H1 (cell line): ENCODE data around the gene TPBG. TPM values are rescaled to one million over a fixed set of nuclear protein-coding genes. Genes with fewer than 3 reads are reported as not detected.

Experiments used
- CTCF ChIA-PET: fragments of 300-600 bp; sonication (Branson Sonifier 250); formaldehyde crosslinking; loops from one replicate; lab custom pipeline; 2021; ENCODE audit not compliant: partially characterized antibody; lab: Charles Lee
- POLR2A ChIA-PET: fragments of 300-600 bp; sonication (Branson Sonifier 250); formaldehyde crosslinking; loops from one replicate; lab custom pipeline; 2021; ENCODE audit warnings: inconsistent platforms; ENCODE audit not compliant: partially characterized antibody; lab: Charles Lee
- DNase-seq, 2 experiments: peaks; one replicate each; pipeline versions ENCODE4 v3.0.0 to v3.0.0-alpha.2; 2010 to 2022; ENCODE audit warnings: low spot score in 2 of 2, low read depth in 1 of 2, mixed read lengths in 1 of 2
- FAIRE-seq: peaks from 2 replicates; lab custom pipeline; 2011; peaks lifted over from hg19 to GRCh38; lab: Jason Lieb, UNC
- H2AFZ ChIP-seq: 2 replicates; pipeline ENCODE4 v1.8.1; 2012; ENCODE audit warnings: low read length, inconsistent platforms
- H2AK5ac ChIP-seq: 2 replicates; pipeline ENCODE4 v1.6.1; 2013; ENCODE audit warnings: low read depth, low read length
- H2BK120ac ChIP-seq: replicated peaks from 2 replicates; pipeline ENCODE3; 2013; ENCODE audit warnings: low read depth, low read length, inconsistent platforms
- H2BK12ac ChIP-seq: 2 replicates; pipeline ENCODE4 v1.6.1; 2013; ENCODE audit warnings: low read depth, low read length
- H2BK15ac ChIP-seq: 2 replicates; pipeline ENCODE4 v1.6.1; 2013; ENCODE audit warnings: low read length
- H2BK20ac ChIP-seq: 2 replicates; pipeline ENCODE4 v1.6.1; 2013; ENCODE audit warnings: low read length
- H2BK5ac ChIP-seq: 2 replicates; pipeline ENCODE4 v1.6.1; 2013; ENCODE audit warnings: low read depth, low read length
- H3K14ac ChIP-seq: 2 replicates; pipeline ENCODE4 v1.6.1; 2013; ENCODE audit warnings: inconsistent platforms; ENCODE audit not compliant: insufficient read length
- H3K18ac ChIP-seq: 2 replicates; pipeline ENCODE4 v1.6.1; 2013; ENCODE audit warnings: low read length; ENCODE audit errors: extremely low read depth
- H3K23ac ChIP-seq: 2 replicates; pipeline ENCODE4 v1.6.1; 2013; ENCODE audit warnings: inconsistent platforms; ENCODE audit not compliant: insufficient read length
- H3K23me2 ChIP-seq: 2 replicates; pipeline ENCODE4 v1.6.1; 2013; ENCODE audit warnings: low read depth, low read length
- H3K27ac ChIP-seq: 2 replicates; pipeline ENCODE4 v1.6.1; 2011; ENCODE audit warnings: low read depth, low read length, inconsistent platforms
- H3K27me3 ChIP-seq, 4 experiments: replicated peaks in 1 of 4; 1 replicate in 1 of 4; 2 replicates in 3 of 4; pipeline versions ENCODE4 v1.6.1 to v1.8.1; 2011 to 2013; ENCODE audit warnings: low read length in 3 of 4, mild to moderate bottlenecking in 3 of 4, inconsistent platforms in 2 of 4, mixed read lengths in 2 of 4, moderate library complexity in 1 of 4; ENCODE audit not compliant: control insufficient read depth in 3 of 4, insufficient read depth in 3 of 4; ENCODE audit errors: extremely low read depth in 1 of 4
- H3K36me3 ChIP-seq, 4 experiments: 2 replicates each; pipeline versions ENCODE4 v1.6.1 to v1.8.1; 2011 to 2013; ENCODE audit warnings: mild to moderate bottlenecking in 4 of 4, low read length in 3 of 4, moderate library complexity in 2 of 4, control low read depth in 1 of 4, inconsistent platforms in 1 of 4; ENCODE audit not compliant: insufficient read depth in 4 of 4, control insufficient read depth in 2 of 4
- H3K4ac ChIP-seq: replicated peaks from 2 replicates; pipeline ENCODE3; 2013; ENCODE audit warnings: low read length, low read depth, mixed read lengths, inconsistent platforms; ENCODE audit not compliant: insufficient read length
- H3K4me1 ChIP-seq, 4 experiments: replicated peaks in 1 of 4; 1 replicate in 1 of 4; 2 replicates in 3 of 4; pipeline versions ENCODE4 v1.6.1 to v1.8.1; 2011 to 2013; ENCODE audit warnings: low read length in 3 of 4, inconsistent platforms in 2 of 4, mixed read lengths in 1 of 4; ENCODE audit not compliant: insufficient read depth in 4 of 4, control insufficient read depth in 3 of 4
- H3K4me2 ChIP-seq, 2 experiments: 2 replicates each; pipeline versions ENCODE4 v1.6.1 to v1.8.1; 2011 to 2013; ENCODE audit warnings: low read depth in 2 of 2, low read length in 2 of 2, control low read depth in 1 of 2, inconsistent platforms in 1 of 2, mild to moderate bottlenecking in 1 of 2; ENCODE audit not compliant: insufficient read depth in 1 of 2
- H3K4me3 ChIP-seq, 4 experiments: fragments of 200-600, 300-600 bp in 1 of 4; sonication (generic), shearing (Covaris generic), sonication (Bioruptor Twin) in 1 of 4; 2 replicates each; pipeline versions ENCODE4 v1.5.1 to v1.8.1; 2011 to 2016; ENCODE audit warnings: low read length in 4 of 4, low read depth in 3 of 4, control low read depth in 2 of 4, inconsistent platforms in 2 of 4, mild to moderate bottlenecking in 2 of 4, mixed read lengths in 1 of 4, moderate library complexity in 1 of 4; ENCODE audit not compliant: insufficient read depth in 2 of 4; ENCODE audit errors: extremely low read depth in 1 of 4
- H3K56ac ChIP-seq: replicated peaks from 2 replicates; pipeline ENCODE3; 2013; ENCODE audit warnings: low read depth, mild to moderate bottlenecking, mixed read lengths, low read length, inconsistent platforms; ENCODE audit not compliant: insufficient read length
- H3K79me1 ChIP-seq: 2 replicates; pipeline ENCODE4 v1.6.1; 2013; ENCODE audit warnings: low read depth, low read length, control low read depth
- H3K79me2 ChIP-seq, 2 experiments: 2 replicates each; pipeline versions ENCODE4 v1.6.1 to v1.8.1; 2012 to 2013; ENCODE audit warnings: low read length in 2 of 2, mild to moderate bottlenecking in 2 of 2, inconsistent platforms in 1 of 2; ENCODE audit not compliant: insufficient read depth in 2 of 2, control insufficient read depth in 1 of 2
- H3K9ac ChIP-seq, 4 experiments: replicated peaks in 1 of 4; 1 replicate in 1 of 4; 2 replicates in 3 of 4; pipeline versions ENCODE4 v1.6.1 to v1.8.1; 2011 to 2013; ENCODE audit warnings: low read depth in 3 of 4, low read length in 3 of 4, control low read depth in 2 of 4, mild to moderate bottlenecking in 2 of 4, moderate library complexity in 2 of 4, inconsistent platforms in 1 of 4; ENCODE audit errors: extremely low read depth in 1 of 4
- H3K9me3 ChIP-seq, 2 experiments: 2 replicates each; pipeline versions ENCODE4 v1.6.1 to v1.8.1; 2012 to 2013; ENCODE audit warnings: mild to moderate bottlenecking in 2 of 2, moderate library complexity in 2 of 2, control low read depth in 1 of 2, inconsistent platforms in 1 of 2, low read depth in 1 of 2, low read length in 1 of 2, mixed read lengths in 1 of 2; ENCODE audit not compliant: insufficient read depth in 2 of 2
- H4K20me1 ChIP-seq, 2 experiments: replicated peaks in 1 of 2; 2 replicates each; pipeline versions ENCODE3 to v1.8.1; 2011 to 2013; ENCODE audit warnings: inconsistent platforms in 2 of 2, low read length in 2 of 2, mild to moderate bottlenecking in 1 of 2; ENCODE audit not compliant: insufficient read depth in 2 of 2, control insufficient read depth in 1 of 2
- H4K5ac ChIP-seq: 2 replicates; pipeline ENCODE4 v1.6.1; 2013; ENCODE audit warnings: low read length, low read depth, mixed read lengths, inconsistent platforms; ENCODE audit not compliant: insufficient read length
- H4K8ac ChIP-seq: 2 replicates; pipeline ENCODE4 v1.8.0; 2013; ENCODE audit warnings: mild to moderate bottlenecking, moderate library complexity, low read length, inconsistent platforms; ENCODE audit not compliant: insufficient read depth; ENCODE audit errors: extremely low read depth
- H4K91ac ChIP-seq: replicated peaks from 2 replicates; pipeline ENCODE3; 2013; ENCODE audit warnings: low read length, mixed read lengths, inconsistent platforms; ENCODE audit not compliant: insufficient read length
- CEBPB ChIP-seq: IDR thresholded peaks from 2 replicates; pipeline ENCODE4 v1.6.1; 2012; ENCODE audit warnings: low read depth, low read length
- CHD1 ChIP-seq: IDR thresholded peaks from 2 replicates; pipeline ENCODE4 v1.6.1; 2012; ENCODE audit warnings: low read depth, low read length, improper control_type of control experiment
- CREB1 ChIP-seq: IDR thresholded peaks from 2 replicates; pipeline ENCODE4 v1.6.1; 2012; ENCODE audit warnings: inconsistent platforms
- KDM4A ChIP-seq: IDR thresholded peaks from one replicate; pipeline ENCODE4 v1.7.1; 2012; ENCODE audit warnings: low read depth, mild to moderate bottlenecking, moderate library complexity, low read length, inconsistent platforms; ENCODE audit not compliant: severe bottlenecking
- NRF1 ChIP-seq: IDR thresholded peaks from 2 replicates; pipeline ENCODE4 v1.6.1; 2011; ENCODE audit warnings: mild to moderate bottlenecking, low read depth, low read length, improper control_type of control experiment
- PHF8 ChIP-seq: fragments of 200-600 bp; sonication (generic); conservative IDR thresholded peaks from 2 replicates; pipeline ENCODE4 v1.7.1; 2012; ENCODE audit warnings: low read depth, mild to moderate bottlenecking, inconsistent platforms, low read length, moderate library complexity
- POU5F1 ChIP-seq: IDR thresholded peaks from 2 replicates; pipeline ENCODE4 v1.6.1; 2011; ENCODE audit warnings: low read depth, mild to moderate bottlenecking, low read length, moderate library complexity
- RFX5 ChIP-seq: IDR thresholded peaks from 2 replicates; pipeline ENCODE4 v1.6.1; 2011; ENCODE audit warnings: low read depth, low read length, improper control_type of control experiment, borderline replicate concordance
- RNF2 ChIP-seq: fragments of 200-900, 300-1000 bp; sonication (generic); IDR thresholded peaks from 2 replicates; pipeline ENCODE4 v1.7.1; 2016; ENCODE audit warnings: borderline replicate concordance, low read depth, mild to moderate bottlenecking, antibody characterized with exemption, low read length; ENCODE audit not compliant: poor library complexity, severe bottlenecking; ENCODE audit errors: missing control alignments
- RXRA ChIP-seq: IDR thresholded peaks from 2 replicates; pipeline ENCODE4 v1.6.1; 2011; ENCODE audit warnings: low read depth, mild to moderate bottlenecking, low read length, moderate library complexity; ENCODE audit not compliant: insufficient read depth
- SIN3A ChIP-seq, 2 experiments: IDR thresholded peaks in 1 of 2; conservative IDR thresholded peaks in 1 of 2; 2 replicates each; pipeline ENCODE4 v1.6.1; 2011 to 2012; ENCODE audit warnings: low read length in 2 of 2, improper control_type of control experiment in 1 of 2, low read depth in 1 of 2, mild to moderate bottlenecking in 1 of 2
- SRF ChIP-seq: IDR thresholded peaks from 2 replicates; pipeline ENCODE4 v1.6.1; 2011; ENCODE audit warnings: mild to moderate bottlenecking, low read depth, low read length, moderate library complexity
- WGBS, 2 experiments: shearing (Covaris generic) in 1 of 2; methylation state at CpG; one replicate each; pipeline versions ENCODE4 v1.1.6 to v1.1.7; 2013 to 2015; ENCODE audit warnings: low lambda C conversion rate in 2 of 2, mixed read lengths in 2 of 2, inconsistent platforms in 1 of 2, low coverage in 1 of 2, missing lambda C conversion rate in 1 of 2; ENCODE audit not compliant: insufficient replicate concordance in 2 of 2, insufficient coverage in 1 of 2, insufficient read length in 1 of 2; ENCODE audit errors: extremely low coverage in 1 of 2, missing lambda C conversion rate in 1 of 2; 5-methylcytosine and 5-hydroxymethylcytosine counted together
- polyA plus RNA-seq, 7 experiments: library from polyadenylated mRNA; depleted of rRNA in 3 of 7; stranded (reverse) in 5 of 7; unstranded in 2 of 7; fragments of >200 nt in 5 of 7; fragments of 200-250 nt in 2 of 7; gene quantifications; 1 replicate in 5 of 7; 2 replicates in 1 of 7; 4 replicates in 1 of 7; pipeline versions ENCODE4 v1.2.1 to v1.2.3, GENCODE V29; 2011 to 2013; ENCODE audit warnings: missing spikeins in 2 of 7, mixed read lengths in 2 of 7
- total RNA-seq: library from RNA; stranded (reverse); fragmentation: NEBNext Ultra II Directional; extraction: Animal tissue kit (Norgen Biotek cat#: 25700); gene quantifications from 2 replicates; pipeline ENCODE4 v1.2.1, GENCODE V29; 2021

Gene TPBG
- total and polyA plus RNA-seq, 2 of the 8 experiments (the other 6 are each of a cell fraction or from before 2014, with no cell fraction given): 28.4 to 33.6 TPM

DNA sequence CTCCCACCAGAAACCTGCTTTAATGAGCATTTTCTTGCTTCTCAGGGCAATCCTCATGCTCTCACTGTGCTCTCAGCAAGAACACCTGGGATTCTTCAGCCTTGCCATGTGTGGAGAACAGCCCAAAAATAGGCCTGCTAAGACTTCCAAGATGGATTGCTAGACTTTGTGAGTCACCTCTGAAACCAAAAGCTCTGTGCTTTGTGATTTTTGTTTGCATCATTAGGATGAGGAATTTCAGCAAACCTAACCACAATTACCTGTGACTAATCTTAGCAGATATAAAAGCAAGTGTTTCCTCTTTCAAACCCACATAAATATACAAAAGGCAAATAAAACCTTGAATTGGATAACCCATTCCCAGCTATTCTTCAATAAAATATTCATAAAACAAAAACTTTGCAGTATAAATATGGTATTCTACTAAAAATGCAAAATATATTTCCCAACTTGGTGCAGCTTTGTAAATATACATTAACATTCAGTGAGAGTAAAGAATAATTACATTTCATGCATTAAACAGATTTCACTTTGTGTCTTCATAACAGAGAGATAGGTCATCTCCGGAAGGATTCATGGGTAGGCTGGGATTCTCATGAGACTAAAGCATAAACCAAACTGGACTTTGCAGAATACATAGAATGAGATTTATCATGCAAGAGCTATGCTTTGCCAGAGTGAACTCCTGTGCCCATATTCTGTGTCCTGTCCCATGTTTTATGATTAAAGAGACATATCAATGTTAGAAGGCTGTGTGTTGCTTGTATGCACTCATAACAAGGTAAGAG is 33.5 kb downstream of the TPBG start:
- H4K5ac ChIP-seq: no peak overlapping the region
- H3K4me2 ChIP-seq: no peak overlapping the region
- H3K4me1 ChIP-seq: peaks cover 0 to 2% (median 0%) of the 10 kb centered on the region in 4 experiments; a peak in 1 of 7 replicates
- H3K4me3 ChIP-seq: no peak overlapping the region
- no peak overlapping the region for H3K23ac ChIP-seq
- no peak overlapping the region for H2BK5ac ChIP-seq
- no peak overlapping the region for H4K91ac ChIP-seq
- H3K27ac ChIP-seq: no peak overlapping the region
- DNase-seq: no peak
- no peak overlapping the region for H2BK12ac ChIP-seq
- no peak overlapping the region for H3K4ac ChIP-seq
- H3K27me3 ChIP-seq: no peaks in the 10 kb centered on the region
- H3K14ac ChIP-seq: no peak overlapping the region
- no peaks in the 10 kb centered on the region; a peak in 1 of 4 replicates for H3K9me3 ChIP-seq
- no peak overlapping the region for H2AK5ac ChIP-seq
- H4K8ac ChIP-seq: no peak overlapping the region
- no peak overlapping the region for H2AFZ ChIP-seq
- no peaks in the 10 kb centered on the region for H4K20me1 ChIP-seq
- 88% methylated on average over 1 of the region's 1 CpG; no CpG with 5 or more reads in 1 of the 2 experiments for WGBS, 2 experiments
- H2BK120ac ChIP-seq: no peak overlapping the region
- no peaks in the 10 kb centered on the region for H3K79me1 ChIP-seq
- H3K9ac ChIP-seq: no peak overlapping the region
- H3K79me2 ChIP-seq: no peaks in the 10 kb centered on the region
- no peak overlapping the region for H3K56ac ChIP-seq
- no peaks in the 10 kb centered on the region for H3K23me2 ChIP-seq
- H2BK15ac ChIP-seq: no peak overlapping the region
- no peaks in the 10 kb centered on the region for H3K36me3 ChIP-seq
- H3K18ac ChIP-seq: no peak overlapping the region
- FAIRE-seq: no peak
- ChIA-PET CTCF (interaction anchor here (0.6 to 1.7 kb wide), 4 partner anchors 17 to 662 kb away, joined by 3 to 4 read pairs (median 4); no protein-coding TSS in a partner anchor), POLR2A (interaction anchor here (0.7 kb wide), 1 partner anchor 660 kb away, joined by 3 read pairs; no protein-coding TSS in a partner anchor)
- H2BK20ac ChIP-seq: 0 out of 2 replicates have a peak overlapping the region, but pooled peaks have one; percentile 29
- TF ChIP-seq KDM4A (no peak), NRF1 (no peak), SRF (no peak), RFX5 (no peak), SIN3A (conservative IDR thresholded peaks at IDR 0.05 in 1 of 2, IDR thresholded peaks at IDR 0.05 in 1 of 2; ENCODE audit: low read depth in 1 of 2, low read length in 2 of 2) (no peak), RNF2 (no peak), CHD1 (no peak), POU5F1 (no peak), RXRA (no peak), PHF8 (no peak), CREB1 (no peak), CEBPB (no peak)
